ENCODE data around the gene TRAF2.
"Not testable (repeated sequence)": the region's sequence is repeated elsewhere in the genome, so short reads cannot be mapped to it uniquely, and the experiment has no call there.

- not testable (repeated sequence) for TF ChIP-seq CTCF (conservative IDR thresholded peaks at IDR 0.05 in 1 of 2, IDR thresholded peaks at IDR 0.05 in 1 of 2; ENCODE audit: extremely low read depth in 1 of 2, insufficient read depth in 1 of 2, low read depth in 1 of 2, low read length in 2 of 2); EZH2 (IDR thresholded peaks at IDR 0.05; ENCODE audit: borderline replicate concordance, low read length)
Measured at GRCh38 chr9:136841646-136842379, 44.5 kb upstream of the TRAF2 start.
